Activated B cell treated with CpG ODN at 0.5 μM for 24 hours (primary cell): ENCODE results near the gene HNRNPA3. TPM values are rescaled to one million over a fixed set of nuclear protein-coding genes. Genes with fewer than 3 reads are reported as not detected.

Experiments
- ATAC-seq: fragments of 200-7000 bp; cut with Tn5 transposase; one replicate; pipeline ENCODE4 v1.10.0; 2021; ENCODE audit warnings: low read depth, mild to moderate bottlenecking, moderate library complexity
- CTCF ChIA-PET: fragments of 350-600 bp; sonication (Branson Sonifier 250); formaldehyde crosslinking; loops from one replicate; lab custom pipeline; 2021; ENCODE audit warnings: antibody characterized with exemption; lab: Charles Lee
- POLR2A ChIA-PET: fragments of 350-600 bp; sonication (Branson Sonifier 250); formaldehyde crosslinking; loops from one replicate; lab custom pipeline; 2021; ENCODE audit warnings: antibody characterized with exemption; lab: Charles Lee
- DNase-seq: peaks from one replicate; pipeline ENCODE4 v3.0.0; 2022
- H3K27ac Mint-ChIP-seq: one replicate; pipeline ENCODE4 v1.8.0; 2020; ENCODE audit warnings: mixed read lengths
- H3K27me3 Mint-ChIP-seq: one replicate; pipeline ENCODE4 v1.8.0; 2021; ENCODE audit warnings: mixed read lengths
- H3K36me3 Mint-ChIP-seq: one replicate; pipeline ENCODE4 v1.8.0; 2021; ENCODE audit warnings: low read depth, mixed read lengths
- H3K4me1 Mint-ChIP-seq: one replicate; pipeline ENCODE4 v1.8.0; 2021; ENCODE audit warnings: mixed read lengths
- H3K4me3 Mint-ChIP-seq: one replicate; pipeline ENCODE4 v1.8.0; 2020; ENCODE audit warnings: mild to moderate bottlenecking, mixed read lengths
- H3K9me3 Mint-ChIP-seq: one replicate; pipeline ENCODE4 v1.8.0; 2020; ENCODE audit warnings: mixed read lengths
- intact Hi-C: fragments of 100-400 bp; cut with micrococcal nuclease; formaldehyde crosslinking; loops from one replicate; pipeline ENCODE4 v1.15.1; 2024
- total RNA-seq: library from RNA; stranded (reverse); gene quantifications from 2 replicates; pipeline ENCODE4 v1.2.3, GENCODE V29; 2022
- TF ChIP-seq, protein P1 (sequence below): fragments of 200-600 bp; IDR thresholded peaks from one replicate; pipeline ENCODE4 v1.8.0; 2022; ENCODE audit warnings: antibody characterized with exemption, mild to moderate bottlenecking

The HNRNPA3 gene
- total RNA-seq, 1 donor from 2014 or later: 254 TPM

- Mint-ChIP-seq H3K4me1 (peaks cover 2% of the 10 kb centered on the region), H3K4me3 (no peak overlapping the region), H3K9me3 (no peaks in the 10 kb centered on the region), H3K27me3 (no peaks in the 10 kb centered on the region), H3K36me3 (no peaks in the 10 kb centered on the region), H3K27ac (no peak overlapping the region)
- intact Hi-C loops: no loop called here
- ChIA-PET CTCF (interaction anchor here (1.6 kb wide), 1 partner anchor 37 kb away, joined by 4 read pairs; no protein-coding TSS in a partner anchor), POLR2A (no interaction called here)
- DNase-seq: no peak
- ATAC-seq: no peak
- TF ChIP-seq, protein P1, sequence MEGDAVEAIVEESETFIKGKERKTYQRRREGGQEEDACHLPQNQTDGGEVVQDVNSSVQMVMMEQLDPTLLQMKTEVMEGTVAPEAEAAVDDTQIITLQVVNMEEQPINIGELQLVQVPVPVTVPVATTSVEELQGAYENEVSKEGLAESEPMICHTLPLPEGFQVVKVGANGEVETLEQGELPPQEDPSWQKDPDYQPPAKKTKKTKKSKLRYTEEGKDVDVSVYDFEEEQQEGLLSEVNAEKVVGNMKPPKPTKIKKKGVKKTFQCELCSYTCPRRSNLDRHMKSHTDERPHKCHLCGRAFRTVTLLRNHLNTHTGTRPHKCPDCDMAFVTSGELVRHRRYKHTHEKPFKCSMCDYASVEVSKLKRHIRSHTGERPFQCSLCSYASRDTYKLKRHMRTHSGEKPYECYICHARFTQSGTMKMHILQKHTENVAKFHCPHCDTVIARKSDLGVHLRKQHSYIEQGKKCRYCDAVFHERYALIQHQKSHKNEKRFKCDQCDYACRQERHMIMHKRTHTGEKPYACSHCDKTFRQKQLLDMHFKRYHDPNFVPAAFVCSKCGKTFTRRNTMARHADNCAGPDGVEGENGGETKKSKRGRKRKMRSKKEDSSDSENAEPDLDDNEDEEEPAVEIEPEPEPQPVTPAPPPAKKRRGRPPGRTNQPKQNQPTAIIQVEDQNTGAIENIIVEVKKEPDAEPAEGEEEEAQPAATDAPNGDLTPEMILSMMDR: no peak
Measured at GRCh38 chr2:177201919-177202346, 10.7 kb upstream of the HNRNPA3 start.

DNA sequence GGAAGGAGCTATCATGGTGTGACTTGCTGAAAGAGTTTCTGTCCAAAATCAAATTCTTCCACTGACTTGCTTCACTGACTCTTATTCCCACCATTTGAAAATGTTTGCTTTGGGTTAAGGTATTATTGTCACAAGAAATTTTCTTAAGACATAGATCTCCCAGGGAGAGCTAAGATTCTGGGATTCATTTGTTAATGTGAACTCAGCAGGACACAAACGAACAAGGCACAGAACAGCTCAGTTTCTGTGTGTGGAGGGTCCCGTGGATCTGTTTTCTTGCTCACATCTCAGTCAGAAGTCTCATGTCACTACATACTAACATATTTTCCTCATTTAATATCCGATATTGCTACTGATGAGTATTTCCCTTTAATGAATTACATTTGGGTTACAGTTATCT, 8.2 kb upstream of the HNRNPA3 start:
- ATAC-seq: no peak
- Mint-ChIP-seq H3K27me3 (no peaks in the 10 kb centered on the region), H3K36me3 (no peaks in the 10 kb centered on the region), H3K4me1 (peaks cover 2% of the 10 kb centered on the region), H3K4me3 (no peak overlapping the region), H3K9me3 (no peaks in the 10 kb centered on the region), H3K27ac (no peak overlapping the region)
- intact Hi-C loops: no loop called here
- TF ChIP-seq, protein P1: no peak
- CTCF ChIA-PET: no interaction called here
- POLR2A ChIA-PET: interaction anchor here (0.7 to 1.1 kb wide), 2 partner anchors 8 to 10 kb away, joined by 3 read pairs; partner anchors contain the start of gene HNRNPA3
- no peak for DNase-seq

DNA sequence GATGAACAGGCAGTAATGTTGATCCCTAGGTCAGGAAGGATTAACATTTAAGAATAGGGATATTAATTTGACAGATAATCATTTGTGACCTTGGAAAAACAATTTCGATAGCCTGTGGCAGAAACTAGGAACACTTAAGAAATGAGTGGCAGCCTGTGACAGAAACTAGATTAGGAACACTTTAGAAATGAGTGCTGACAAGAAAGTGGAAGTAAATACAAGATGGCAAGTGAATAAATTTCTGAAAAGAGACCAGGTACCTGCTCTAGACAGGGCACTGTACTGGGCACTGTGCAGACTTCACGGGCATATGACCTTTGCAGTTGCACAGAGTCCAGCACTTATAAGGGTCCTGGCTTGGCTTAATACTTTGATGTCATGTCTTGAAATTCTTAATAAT, 5.5 kb upstream of the HNRNPA3 start:
- intact Hi-C loops: no loop called here
- TF ChIP-seq, protein P1: no peak
- Mint-ChIP-seq H3K27me3 (no peaks in the 10 kb centered on the region), H3K4me3 (no peak overlapping the region), H3K4me1 (peaks cover 14% of the 10 kb centered on the region), H3K36me3 (peaks cover 2% of the 10 kb centered on the region), H3K27ac (no peak overlapping the region), H3K9me3 (no peaks in the 10 kb centered on the region)
- ChIA-PET POLR2A (no interaction called here), CTCF (no interaction called here)
- DNase-seq (no peak), ATAC-seq (no peak)

DNA sequence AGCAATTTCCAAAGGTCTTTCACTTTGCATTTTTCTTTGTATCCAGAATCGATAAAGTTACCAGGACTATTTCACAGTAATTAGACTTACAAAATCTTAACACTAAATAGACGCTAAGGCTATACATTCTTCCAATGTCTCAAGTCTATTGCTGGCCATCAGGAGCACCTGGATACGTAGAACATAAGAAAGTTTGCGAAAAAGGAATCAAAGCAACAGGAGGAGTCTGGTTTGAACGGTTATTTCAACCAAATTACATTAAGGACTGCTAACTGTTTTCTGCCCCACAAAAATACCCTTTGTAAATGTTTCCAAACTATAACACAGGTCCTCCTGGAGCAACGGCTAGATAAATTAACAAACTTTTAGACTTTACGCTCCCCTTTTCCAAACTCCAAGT, 1.4 kb upstream of the HNRNPA3 start:
- no peak for ATAC-seq
- TF ChIP-seq, protein P1: no peak
- peaks cover 42% of the 10 kb centered on the region for H3K4me1 Mint-ChIP-seq
- H3K27me3 Mint-ChIP-seq: no peaks in the 10 kb centered on the region
- ChIA-PET POLR2A (interaction anchor here (0.7 to 4.4 kb wide), 15 partner anchors 8 to 1240 kb away, joined by 4 to 212 read pairs (median 7); partner anchors contain the start of genes AGPS, NFE2L2, PJVK and PRKRA), CTCF (interaction anchor here (1.2 to 1.7 kb wide), 3 partner anchors 46 to 181 kb away, joined by 3 to 25 read pairs (median 13); partner anchors contain the start of genes AGPS and NFE2L2)
- H3K4me3 Mint-ChIP-seq: peak overlapping the region; percentile 95
- intact Hi-C loops: loop anchor here (5.0 kb wide), 1 partner anchor 421 kb away; no protein-coding TSS in a partner anchor
- DNase-seq: no peak
- H3K9me3 Mint-ChIP-seq: no peaks in the 10 kb centered on the region
- H3K36me3 Mint-ChIP-seq: peaks cover 37% of the 10 kb centered on the region
- peak overlapping the region; percentile 100 for H3K27ac Mint-ChIP-seq

DNA sequence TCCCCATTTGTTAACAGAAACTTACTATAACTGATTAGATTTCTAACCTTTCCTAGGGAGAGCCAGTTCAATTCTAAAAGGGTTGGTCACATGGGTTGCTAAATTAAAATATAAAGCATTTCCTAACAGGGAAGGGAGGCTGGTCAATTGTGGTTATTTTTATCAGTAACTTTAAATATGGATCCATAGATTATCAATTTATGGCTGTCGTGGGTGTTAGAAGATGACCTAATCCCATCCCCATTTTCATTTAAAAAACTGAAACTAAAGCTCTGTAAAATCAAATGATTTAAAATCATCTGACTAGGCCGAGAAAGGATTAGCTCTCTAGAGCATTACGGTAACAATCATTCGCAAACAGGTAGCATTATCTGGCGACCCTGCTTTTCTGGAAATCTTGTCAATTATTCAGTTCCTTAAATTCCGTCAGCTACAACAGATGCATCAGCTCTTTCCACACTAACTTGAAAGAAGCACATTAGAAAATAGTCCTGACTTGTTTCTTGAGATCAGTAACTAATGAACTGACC, 953 bp upstream of the HNRNPA3 start:
- Mint-ChIP-seq H3K36me3 (peaks cover 42% of the 10 kb centered on the region), H3K9me3 (no peaks in the 10 kb centered on the region), H3K4me1 (peaks cover 45% of the 10 kb centered on the region), H3K27me3 (no peaks in the 10 kb centered on the region), H3K27ac (peak overlapping the region; percentile 100), H3K4me3 (peak overlapping the region; percentile 95)
- intact Hi-C loops: loop anchor here (1.0 to 5.0 kb wide), 7 partner anchors 45 to 421 kb away; partner anchors contain the start of gene AGPS
- ATAC-seq (peak; percentile 0), DNase-seq (no peak)
- ChIA-PET POLR2A (interaction anchor here (0.7 to 4.4 kb wide), 18 partner anchors 7 to 1239 kb away, joined by 3 to 212 read pairs (median 6); partner anchors contain the start of genes AGPS, NFE2L2, PJVK and PRKRA), CTCF (interaction anchor here (0.9 to 1.7 kb wide), 4 partner anchors 46 to 181 kb away, joined by 3 to 25 read pairs (median 8); partner anchors contain the start of genes AGPS and NFE2L2)
- TF ChIP-seq, protein P1: no peak
